ENCODE results near the gene TMEM170A.
"Not testable (repeated sequence)": the region's sequence is repeated elsewhere in the genome, so short reads cannot be mapped to it uniquely, and the experiment has no call there.

- not testable (repeated sequence) for TF ChIP-seq CTCF (CRISPR knock-in tag; IDR thresholded peaks at IDR 0.05); CCAR2 (optimal IDR thresholded peaks at IDR 0.05; ENCODE audit: low read depth, low read length); CHD2 (IDR thresholded peaks at IDR 0.05; ENCODE audit: low read depth, low read length); CSRNP1 (CRISPR knock-in tag; IDR thresholded peaks at IDR 0.05); NFYB (CRISPR knock-in tag; IDR thresholded peaks at IDR 0.05); ZFX (CRISPR knock-in tag; IDR thresholded peaks at IDR 0.05; ENCODE audit: low read depth); FOXA1 (IDR thresholded peaks at IDR 0.05); FOXA1 (CRISPR knock-in tag; IDR thresholded peaks at IDR 0.05); SSRP1 (CRISPR knock-in tag; IDR thresholded peaks at IDR 0.05); AHDC1 (CRISPR knock-in tag; IDR thresholded peaks at IDR 0.05; ENCODE audit: borderline replicate concordance)
- TF ChIP-seq, protein P1, sequence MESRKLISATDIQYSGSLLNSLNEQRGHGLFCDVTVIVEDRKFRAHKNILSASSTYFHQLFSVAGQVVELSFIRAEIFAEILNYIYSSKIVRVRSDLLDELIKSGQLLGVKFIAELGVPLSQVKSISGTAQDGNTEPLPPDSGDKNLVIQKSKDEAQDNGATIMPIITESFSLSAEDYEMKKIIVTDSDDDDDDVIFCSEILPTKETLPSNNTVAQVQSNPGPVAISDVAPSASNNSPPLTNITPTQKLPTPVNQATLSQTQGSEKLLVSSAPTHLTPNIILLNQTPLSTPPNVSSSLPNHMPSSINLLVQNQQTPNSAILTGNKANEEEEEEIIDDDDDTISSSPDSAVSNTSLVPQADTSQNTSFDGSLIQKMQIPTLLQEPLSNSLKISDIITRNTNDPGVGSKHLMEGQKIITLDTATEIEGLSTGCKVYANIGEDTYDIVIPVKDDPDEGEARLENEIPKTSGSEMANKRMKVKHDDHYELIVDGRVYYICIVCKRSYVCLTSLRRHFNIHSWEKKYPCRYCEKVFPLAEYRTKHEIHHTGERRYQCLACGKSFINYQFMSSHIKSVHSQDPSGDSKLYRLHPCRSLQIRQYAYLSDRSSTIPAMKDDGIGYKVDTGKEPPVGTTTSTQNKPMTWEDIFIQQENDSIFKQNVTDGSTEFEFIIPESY (CRISPR knock-in tag; IDR thresholded peaks at IDR 0.05): not testable (repeated sequence)
Measured at GRCh38 chr16:75501820-75502219, 37.3 kb upstream of the TMEM170A start.
